Stomach (tissue), 4 donors: ENCODE data around the gene MID1.

Experiments
- CTCF ChIP-seq, 7 experiments: fragments of 450-650 bp in 4 of 7; fragments of 200-600 bp in 3 of 7; sonication (generic) in 3 of 7; IDR thresholded peaks; one replicate each; pipeline ENCODE4 v1.5.1; 2016 to 2019; ENCODE audit warnings: antibody characterized with exemption in 7 of 7, control low read depth in 2 of 7, mild to moderate bottlenecking in 1 of 7
- EP300 ChIP-seq: sonication (generic); formaldehyde crosslinking; IDR thresholded peaks from one replicate; pipeline ENCODE4 v1.6.1; 2017; ENCODE audit warnings: antibody characterized with exemption
- POLR2A ChIP-seq, 4 donors: fragments of 450-650 bp; IDR thresholded peaks; one replicate each; pipeline ENCODE4 v1.6.1; 2016; ENCODE audit warnings: antibody characterized with exemption in 4 of 4, control low read depth in 2 of 4, mild to moderate bottlenecking in 1 of 4, moderate library complexity in 1 of 4
- POLR2AphosphoS5 ChIP-seq, 3 donors: sonication (generic); formaldehyde crosslinking; IDR thresholded peaks; one replicate each; pipeline ENCODE4 v1.6.1; 2016; ENCODE audit warnings: antibody characterized with exemption in 3 of 3

DNA sequence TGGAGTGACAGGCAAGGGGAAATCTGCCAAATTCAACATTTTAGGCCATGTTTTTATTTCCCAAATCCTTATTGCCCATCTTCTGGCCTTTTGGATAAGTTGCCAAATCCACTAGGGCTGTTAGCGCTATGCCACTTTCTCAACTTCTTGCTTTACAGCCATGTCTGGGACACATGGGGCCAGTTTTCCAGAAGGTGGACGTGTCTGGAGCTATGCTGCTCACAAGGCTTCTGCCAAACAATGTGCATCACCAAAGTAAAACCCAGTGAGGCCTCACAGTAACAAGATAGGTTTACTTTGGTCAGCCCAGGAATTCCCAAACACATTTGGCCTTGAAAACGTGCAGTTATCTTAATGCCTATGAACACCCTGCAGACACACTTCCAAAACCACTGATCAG lies 142.9 kb downstream of the MID1 start:
- no peak for TF ChIP-seq CTCF (IDR thresholded peaks at IDR 0.05)
- no peak for TF ChIP-seq POLR2A (IDR thresholded peaks at IDR 0.05)
- TF ChIP-seq POLR2AphosphoS5 (IDR thresholded peaks at IDR 0.05): no peak
- no peak for TF ChIP-seq EP300
